Heart left ventricle (tissue), 13 donors: ENCODE results near the gene CNBD2.

Source experiments
- POLR2A ChIP-seq, 2 donors: fragments of 450-650 bp; IDR thresholded peaks; one replicate each; pipeline ENCODE4 v1.6.1; 2017; ENCODE audit warnings: antibody characterized with exemption in 2 of 2, mild to moderate bottlenecking in 2 of 2, moderate library complexity in 2 of 2
- TF ChIP-seq, protein P1 (sequence below), 12 donors: fragments of 200-600 bp; sonication (generic) in 4 of 12; IDR thresholded peaks; one replicate each; pipeline versions ENCODE4 v1.5.0 to v1.8.0; 2018 to 2022; ENCODE audit warnings: antibody characterized with exemption in 12 of 12, mild to moderate bottlenecking in 5 of 12
- donor health status: ischemic (EF 13 %, LVEDD 7.1; RV severe dilation, severe dysfunction).
- donor health status: DM: no; HTN: yes; CAD: no.
- donor health status: DM: no; HTN: no; CAD: no.
- donor health status: ischemic (EF 25% LVEDD 6.9; RV normal size, moderate dysfunction).
- donor health status: ischemic (EF 25% LVEDD 5.7; RV mildly dilated, moderate dysfunction).
- donor health status: ischemic (EF 35%, LVEDD 5.7; RV mildly dilated, moderate dysfunction).
- donor health status: nonischemic (EF 11% LVEDD 7.7; RV severe dilation, severe dysfunction).
- donor health status: DM: yes; HTN: yes; CAD: no.
- donor health status: PGD.
- donor health status: ischemic (EF 29% LVEDD 5.4; RV normal size, mild dysfunction).
- donor health status: nonischemic (EF 23%, LVEDD 6.1; RV moderate dilation, normal function).

DNA sequence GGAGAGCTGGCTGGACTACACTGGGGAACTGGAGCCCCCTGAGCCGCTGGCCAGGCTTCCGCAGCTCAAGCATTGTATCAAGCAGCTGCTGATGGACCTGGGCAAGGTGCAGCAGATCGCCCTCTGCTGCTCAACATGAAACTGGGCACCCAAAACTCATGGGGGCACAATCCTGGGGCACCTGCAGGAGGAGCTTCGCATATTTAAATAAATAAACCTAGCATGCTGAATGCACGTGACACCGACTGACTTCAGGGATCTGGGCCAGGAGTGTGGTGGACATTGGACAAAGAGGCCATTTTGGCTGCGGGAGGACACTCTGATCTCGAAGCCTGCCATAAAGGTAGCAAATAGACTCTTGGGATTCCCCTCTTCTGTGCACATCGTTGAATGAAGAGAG is 20.9 kb upstream of the CNBD2 start:
- TF ChIP-seq, protein P1, sequence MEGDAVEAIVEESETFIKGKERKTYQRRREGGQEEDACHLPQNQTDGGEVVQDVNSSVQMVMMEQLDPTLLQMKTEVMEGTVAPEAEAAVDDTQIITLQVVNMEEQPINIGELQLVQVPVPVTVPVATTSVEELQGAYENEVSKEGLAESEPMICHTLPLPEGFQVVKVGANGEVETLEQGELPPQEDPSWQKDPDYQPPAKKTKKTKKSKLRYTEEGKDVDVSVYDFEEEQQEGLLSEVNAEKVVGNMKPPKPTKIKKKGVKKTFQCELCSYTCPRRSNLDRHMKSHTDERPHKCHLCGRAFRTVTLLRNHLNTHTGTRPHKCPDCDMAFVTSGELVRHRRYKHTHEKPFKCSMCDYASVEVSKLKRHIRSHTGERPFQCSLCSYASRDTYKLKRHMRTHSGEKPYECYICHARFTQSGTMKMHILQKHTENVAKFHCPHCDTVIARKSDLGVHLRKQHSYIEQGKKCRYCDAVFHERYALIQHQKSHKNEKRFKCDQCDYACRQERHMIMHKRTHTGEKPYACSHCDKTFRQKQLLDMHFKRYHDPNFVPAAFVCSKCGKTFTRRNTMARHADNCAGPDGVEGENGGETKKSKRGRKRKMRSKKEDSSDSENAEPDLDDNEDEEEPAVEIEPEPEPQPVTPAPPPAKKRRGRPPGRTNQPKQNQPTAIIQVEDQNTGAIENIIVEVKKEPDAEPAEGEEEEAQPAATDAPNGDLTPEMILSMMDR (IDR thresholded peaks at IDR 0.05): peak in 6 of 12 donors; percentile 7 to 27 (median 16)
- no peak for TF ChIP-seq POLR2A (IDR thresholded peaks at IDR 0.05)
